ENCODE measurements around the gene TRPV2.

Gene TRPV2

DNA sequence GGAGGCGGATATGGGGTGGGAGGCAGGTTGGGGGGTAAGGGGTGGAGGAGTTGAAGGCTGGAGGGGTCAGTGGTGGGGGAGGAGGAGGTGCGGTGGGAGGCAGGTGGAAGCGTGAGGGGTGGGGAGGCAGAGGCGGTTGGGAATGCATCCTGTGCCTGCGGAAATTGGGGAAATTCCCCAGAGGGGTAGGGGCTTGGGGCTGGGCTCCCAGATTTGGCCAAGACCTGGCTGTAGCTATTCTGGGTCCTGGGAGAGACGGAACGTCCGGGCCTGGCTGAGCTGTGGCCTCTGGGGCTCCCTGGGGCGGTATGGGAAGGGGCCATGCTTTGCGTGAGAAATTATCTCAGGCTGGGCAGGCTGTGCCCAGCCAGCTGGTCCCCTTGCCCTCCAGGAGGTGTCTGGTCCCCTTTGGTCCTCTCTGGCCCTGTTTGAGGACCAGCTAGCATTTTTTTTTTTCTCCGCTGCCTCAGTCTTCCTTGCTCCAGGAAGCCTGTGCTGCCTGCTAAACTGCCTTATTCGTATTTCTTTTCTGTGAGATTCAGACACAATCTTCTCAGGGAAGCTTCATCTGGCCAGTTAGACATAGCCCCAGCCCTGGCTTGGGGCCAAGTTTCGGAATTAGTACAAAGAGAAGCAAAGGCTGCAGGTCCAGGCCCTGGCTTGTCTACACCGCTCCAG lies 7.3 kb upstream of the TRPV2 start:
- peak; percentile 87 for DNase-seq (ENCODE audit: low spot score)

DNA sequence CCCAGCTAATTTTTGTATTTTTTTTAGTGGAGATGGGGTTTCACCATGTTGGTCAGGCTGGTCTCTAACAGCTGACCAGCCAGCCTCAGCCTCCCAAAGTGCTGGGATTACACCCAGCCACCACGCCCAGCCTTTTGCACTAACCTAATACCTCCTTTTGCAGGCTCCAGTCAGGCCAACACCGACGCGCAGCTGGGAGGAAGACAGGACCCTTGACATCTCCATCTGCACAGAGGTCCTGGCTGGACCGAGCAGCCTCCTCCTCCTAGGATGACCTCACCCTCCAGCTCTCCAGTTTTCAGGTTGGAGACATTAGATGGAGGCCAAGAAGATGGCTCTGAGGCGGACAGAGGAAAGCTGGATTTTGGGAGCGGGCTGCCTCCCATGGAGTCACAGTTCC lies 2.0 kb downstream of the TRPV2 start:
- no peak for DNase-seq (ENCODE audit: low spot score)

DNA sequence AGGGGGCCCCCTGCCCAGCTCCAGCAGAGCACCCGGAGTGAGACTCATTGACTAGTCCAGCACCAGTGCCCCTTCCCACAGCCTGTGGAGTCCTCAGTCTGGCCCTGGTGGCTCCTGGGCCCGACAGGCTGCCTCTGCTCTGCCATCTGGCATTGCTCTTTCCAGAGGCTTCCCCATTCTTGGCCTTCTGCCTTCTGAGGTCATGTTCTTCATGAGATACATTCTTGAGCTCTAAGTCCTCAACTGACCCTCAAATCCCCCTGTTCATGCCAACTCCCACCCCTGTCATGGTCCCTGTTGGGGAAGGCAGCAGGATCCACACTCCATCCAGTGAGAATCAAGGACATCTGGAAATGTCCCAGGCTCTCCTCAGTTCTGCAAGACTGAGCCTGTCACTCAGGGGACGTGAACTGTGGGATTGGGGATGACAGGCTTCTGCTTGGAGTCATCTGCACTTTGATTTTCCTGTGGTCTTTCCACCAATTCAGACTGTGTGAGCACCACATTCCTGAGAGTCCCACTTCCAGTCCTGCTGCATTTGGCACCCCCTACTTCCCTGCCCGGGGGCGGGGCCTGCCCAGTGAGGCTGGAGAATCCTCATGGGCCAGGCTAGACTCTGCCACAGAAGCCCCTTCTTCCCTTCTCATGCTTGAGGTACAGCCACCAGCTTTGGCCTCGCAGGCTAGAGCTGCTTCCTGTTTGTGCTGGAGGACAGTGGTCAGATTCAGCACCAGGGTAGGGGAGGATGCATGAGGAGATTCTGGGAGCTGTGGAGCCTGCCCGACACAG lies 2.7 kb downstream of the TRPV2 start:
- no peak for DNase-seq (ENCODE audit: low spot score)

DNA sequence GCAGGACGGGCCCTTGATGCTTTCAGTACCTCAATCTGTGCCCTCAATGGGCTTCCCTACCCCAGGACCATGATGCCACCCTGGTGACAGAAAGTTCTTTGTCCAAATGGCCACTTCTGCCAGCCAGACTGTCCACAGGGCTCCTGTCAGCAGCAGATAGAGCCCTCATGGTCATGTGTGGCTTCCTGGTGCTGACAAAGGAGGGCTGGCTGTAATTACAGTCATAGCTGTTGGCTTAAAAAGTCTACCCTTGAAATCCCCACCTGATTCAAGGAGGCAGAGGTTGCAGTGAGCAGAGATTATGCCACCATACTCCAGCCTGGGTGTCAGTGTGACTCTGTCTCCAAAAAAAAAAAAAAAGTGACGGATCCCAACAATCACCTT lies 3.3 kb downstream of the TRPV2 start:
- no peak for DNase-seq (ENCODE audit: low spot score)

DNA sequence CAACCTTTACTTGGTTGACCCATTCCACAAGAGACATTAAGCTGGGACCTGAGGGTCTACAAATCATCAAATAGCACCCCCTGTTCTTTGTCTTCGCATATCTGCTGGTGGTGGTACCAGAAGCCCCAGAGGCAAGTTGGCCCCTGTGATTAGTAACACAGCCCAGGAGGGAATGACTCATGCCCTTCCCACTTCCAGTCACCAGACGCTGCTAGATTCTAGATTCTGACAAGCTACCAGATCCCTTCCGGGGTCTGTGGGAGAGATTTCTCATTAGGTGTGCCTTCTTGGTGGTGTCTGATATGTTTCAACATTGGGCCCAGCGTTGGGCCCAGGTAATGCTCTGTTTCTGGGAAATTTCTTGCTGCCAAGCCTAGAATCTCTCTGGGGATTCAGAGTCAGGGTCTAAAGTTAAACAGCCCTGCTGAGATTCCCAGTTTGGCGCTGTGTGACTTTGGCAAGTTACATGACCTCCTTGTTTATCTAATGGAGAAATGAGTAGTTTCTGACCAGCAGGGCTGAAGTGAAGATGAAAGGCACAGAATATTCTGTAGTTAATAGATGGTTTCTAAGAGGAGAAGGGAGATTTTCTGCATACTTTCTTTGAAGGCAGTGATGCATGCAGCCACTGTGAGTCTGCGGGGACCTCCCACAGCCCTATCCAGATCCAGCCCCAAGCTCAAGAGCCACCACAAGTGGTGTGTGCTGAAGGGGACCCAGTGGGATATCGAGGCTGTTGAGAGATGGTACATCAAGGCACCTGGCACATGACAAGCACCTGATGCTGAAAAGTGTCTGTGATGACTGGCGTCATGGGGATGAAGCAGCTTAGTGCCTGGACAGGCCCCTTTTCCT lies 3.9 kb downstream of the TRPV2 start:
- DNase-seq (ENCODE audit: low spot score), result no peak

DNA sequence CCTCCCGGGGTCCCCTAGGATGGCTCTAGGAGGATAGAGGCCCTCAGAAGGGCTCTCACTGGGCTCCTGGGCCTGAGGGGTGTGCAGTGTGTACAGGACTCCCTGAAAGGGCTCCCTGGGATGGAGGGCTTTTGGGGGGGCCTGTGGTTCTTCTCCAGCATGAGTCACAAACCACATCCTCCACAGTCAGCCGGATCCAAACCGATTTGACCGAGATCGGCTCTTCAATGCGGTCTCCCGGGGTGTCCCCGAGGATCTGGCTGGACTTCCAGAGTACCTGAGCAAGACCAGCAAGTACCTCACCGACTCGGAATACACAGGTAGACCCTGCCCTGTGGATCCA lies 4.5 kb downstream of the TRPV2 start:
- DNase-seq (ENCODE audit: low spot score), result no peak

DNA sequence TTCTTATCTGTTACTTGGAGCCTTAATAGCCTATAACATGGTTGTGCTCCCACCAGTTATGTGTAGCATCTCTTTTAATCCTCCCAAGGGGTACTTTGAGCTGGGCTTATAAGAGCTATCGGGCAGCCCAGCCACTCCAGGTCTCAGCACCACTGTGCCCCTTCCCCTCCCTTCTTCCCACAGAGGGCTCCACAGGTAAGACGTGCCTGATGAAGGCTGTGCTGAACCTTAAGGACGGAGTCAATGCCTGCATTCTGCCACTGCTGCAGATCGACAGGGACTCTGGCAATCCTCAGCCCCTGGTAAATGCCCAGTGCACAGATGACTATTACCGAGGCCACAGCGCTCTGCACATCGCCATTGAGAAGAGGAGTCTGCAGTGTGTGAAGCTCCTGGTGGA lies 7.0 kb downstream of the TRPV2 start:
- DNase-seq (ENCODE audit: low spot score), result no peak

DNA sequence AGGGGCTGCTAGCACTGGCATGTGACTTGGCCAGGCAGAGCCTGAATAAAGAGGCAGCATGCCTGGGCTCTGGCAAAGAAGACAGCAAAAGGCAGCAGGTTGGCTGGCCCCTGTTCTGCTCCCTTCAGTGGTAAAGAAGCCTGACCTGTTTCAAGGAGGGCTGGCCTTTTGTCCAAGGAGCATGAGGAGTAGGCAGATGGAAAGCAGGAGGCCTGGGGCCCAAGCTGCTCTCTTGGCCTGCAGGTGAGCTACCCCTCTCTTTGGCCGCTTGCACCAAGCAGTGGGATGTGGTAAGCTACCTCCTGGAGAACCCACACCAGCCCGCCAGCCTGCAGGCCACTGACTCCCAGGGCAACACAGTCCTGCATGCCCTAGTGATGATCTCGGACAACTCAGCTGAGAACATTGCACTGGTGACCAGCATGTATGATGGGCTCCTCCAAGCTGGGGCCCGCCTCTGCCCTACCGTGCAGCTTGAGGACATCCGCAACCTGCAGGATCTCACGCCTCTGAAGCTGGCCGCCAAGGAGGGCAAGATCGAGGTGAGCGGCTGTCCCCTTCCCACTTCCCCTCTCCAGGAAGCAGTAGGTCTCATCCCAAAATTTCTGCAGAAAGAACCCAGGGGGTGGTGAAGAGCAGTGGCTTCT lies 8.0 kb downstream of the TRPV2 start:
- DNase-seq (ENCODE audit: low spot score), result no peak

DNA sequence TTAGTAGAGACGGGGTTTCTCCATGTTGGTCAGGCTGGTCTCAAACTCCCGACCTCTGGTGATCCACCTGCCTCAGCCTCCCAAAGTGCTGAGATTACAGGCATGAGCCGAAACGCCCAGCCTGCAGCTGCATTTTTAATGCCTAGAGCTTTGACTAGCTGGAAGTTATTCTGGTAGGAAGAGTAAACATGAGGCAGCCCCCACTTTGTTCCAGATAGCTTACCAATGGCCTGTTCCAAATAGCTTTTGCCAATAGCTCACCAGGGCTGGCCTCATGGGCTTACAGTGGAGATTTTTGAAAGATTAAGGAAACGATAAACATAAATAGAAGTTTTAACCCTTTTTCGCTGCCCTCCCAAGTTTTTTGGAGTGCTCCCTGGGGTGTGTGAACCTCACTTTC lies 9.8 kb downstream of the TRPV2 start:
- DNase-seq (ENCODE audit: low spot score), result no peak

DNA sequence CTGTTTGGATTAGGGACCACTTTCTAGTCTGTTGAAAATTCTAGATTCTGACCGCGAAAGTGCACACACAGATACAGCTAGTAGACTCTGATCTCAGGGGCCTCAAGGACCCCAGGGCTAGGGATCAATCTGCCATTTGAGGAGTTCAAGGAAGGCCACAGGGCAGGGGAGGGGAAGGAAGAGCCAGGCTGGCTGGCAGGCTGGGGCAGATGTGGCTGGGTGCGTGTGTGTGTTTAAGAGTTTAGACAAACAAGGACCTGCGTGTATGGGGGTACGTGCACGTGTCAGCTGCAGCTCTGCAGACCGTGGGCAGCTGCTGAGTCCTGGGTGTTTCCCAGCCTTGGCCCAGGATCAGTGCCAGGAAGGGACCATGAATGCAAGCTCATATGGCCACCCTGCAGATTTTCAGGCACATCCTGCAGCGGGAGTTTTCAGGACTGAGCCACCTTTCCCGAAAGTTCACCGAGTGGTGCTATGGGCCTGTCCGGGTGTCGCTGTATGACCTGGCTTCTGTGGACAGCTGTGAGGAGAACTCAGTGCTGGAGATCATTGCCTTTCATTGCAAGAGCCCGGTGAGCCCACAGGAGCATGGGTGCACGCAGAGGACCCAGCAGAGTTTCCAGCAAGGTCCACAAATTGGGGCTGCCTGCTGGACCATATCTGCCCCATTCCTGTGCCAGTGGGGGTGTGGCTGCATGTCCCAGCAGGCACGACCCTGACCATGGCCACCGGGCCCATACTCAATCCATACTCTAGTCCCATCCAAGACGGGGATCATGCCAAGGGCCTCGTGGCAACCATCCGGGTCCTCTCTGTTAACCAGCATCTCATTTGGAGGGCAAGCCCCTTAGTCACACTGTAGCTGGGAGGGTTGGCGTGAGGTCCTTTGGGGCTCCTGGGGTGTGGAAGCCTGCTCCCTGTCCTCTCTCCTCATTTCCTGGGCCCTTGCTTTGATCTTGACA lies 10.6 kb downstream of the TRPV2 start:
- DNase-seq (ENCODE audit: low spot score), result no peak

DNA sequence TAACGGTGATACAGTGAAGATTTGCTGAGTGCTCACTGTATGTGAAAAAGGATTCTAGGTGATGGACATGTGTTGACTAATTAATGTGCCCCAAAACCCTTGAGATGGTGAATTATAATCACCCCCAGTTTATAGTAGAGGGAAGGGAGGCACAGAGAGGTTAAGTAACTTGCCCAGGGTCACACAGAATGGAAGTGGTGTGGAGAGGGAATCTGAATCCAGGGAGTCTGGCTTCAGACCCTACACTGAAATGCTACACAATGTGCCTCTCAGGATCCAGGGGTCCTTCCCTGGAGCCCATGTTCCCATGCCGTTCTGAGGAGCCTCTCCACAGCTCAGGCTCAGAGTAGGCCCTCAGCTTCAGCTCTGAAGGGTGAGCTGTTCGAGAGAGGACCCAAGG lies 11.6 kb downstream of the TRPV2 start:
- no peak for DNase-seq (ENCODE audit: low spot score)

DNA sequence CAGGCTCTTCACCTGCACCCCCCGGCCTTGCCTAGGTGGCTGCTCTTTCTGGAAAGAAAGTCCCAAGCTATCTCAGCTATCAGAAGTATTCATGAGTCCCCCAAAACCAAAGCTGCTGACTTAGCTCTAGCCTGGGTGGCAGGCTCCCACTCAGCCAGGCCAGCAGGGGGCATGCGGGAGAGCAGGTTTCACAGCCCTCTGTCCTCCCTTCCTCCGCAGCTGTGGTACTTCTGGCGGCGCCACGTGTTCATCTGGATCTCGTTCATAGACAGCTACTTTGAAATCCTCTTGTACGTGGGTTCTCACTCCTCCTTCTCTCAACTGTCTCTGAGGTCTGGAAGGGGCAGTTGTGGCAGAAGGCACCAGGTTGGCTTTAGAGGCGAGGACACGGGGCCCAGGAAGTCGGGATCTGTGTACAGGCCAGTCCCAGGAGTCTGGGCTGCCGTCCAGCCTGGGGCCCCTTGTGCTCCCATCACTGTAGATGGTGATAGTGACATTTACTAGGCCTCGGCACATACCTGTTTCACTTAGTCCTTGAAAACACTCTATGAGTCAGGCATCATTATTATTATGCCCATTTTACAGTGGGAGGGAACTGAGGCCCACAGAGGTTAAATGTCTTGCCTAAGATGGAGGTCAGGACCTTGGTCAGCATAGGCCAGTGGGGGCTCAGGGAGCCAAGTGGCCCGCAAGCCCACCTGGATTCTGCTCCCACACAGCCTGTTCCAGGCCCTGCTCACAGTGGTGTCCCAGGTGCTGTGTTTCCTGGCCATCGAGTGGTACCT lies 12.9 kb downstream of the TRPV2 start:
- peak; percentile 78 for DNase-seq (ENCODE audit: low spot score)

DNA sequence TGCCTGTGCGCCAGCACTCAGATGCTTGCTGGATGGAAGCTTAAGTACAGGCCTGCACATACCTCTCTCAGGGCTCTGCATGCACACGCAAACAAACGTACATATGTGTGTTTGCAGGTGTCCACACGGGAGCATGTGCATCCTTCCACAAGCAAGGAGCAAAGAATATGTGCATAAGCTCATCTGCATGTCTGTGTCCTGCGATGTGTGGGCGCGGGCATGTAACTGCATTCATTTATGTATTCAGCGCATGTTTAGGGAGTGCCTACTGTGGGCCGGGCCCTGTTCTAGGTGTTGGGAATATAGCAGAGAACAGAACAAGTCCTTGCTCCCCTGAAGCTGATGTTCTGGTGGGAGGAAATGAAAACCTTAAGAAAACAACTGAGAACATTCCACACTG lies 13.7 kb downstream of the TRPV2 start:
- no peak for DNase-seq (ENCODE audit: low spot score)

DNA sequence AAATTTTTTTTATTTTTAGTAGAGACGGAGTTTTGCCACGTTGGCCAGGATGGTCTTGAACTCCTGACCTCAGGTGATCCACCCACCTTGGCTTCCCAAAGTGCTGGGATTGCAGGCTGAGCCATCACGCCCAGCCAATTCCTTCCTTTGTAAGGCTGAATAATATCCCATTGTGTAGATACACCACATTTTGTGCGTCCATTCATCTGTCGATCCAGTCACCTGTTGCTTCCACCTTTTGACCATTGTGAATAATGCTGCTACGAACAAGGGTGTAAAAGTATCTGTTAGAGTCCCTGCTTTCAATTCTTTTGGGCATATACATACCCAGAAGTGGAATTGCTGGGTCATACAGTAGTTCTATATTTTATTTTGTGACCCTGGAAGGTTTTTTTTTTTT lies 15.3 kb downstream of the TRPV2 start:
- DNase-seq (ENCODE audit: low spot score), result no peak

DNA sequence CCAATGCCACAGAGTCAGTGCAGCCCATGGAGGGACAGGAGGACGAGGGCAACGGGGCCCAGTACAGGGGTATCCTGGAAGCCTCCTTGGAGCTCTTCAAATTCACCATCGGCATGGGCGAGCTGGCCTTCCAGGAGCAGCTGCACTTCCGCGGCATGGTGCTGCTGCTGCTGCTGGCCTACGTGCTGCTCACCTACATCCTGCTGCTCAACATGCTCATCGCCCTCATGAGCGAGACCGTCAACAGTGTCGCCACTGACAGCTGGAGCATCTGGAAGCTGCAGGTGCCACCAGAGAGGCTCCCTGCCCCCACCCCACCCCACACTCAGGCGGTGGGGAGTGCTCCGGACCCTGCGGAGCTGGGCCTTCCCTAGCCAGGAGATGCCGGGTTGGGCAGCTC lies 16.6 kb downstream of the TRPV2 start:
- DNase-seq (ENCODE audit: low spot score), result no peak

DNA sequence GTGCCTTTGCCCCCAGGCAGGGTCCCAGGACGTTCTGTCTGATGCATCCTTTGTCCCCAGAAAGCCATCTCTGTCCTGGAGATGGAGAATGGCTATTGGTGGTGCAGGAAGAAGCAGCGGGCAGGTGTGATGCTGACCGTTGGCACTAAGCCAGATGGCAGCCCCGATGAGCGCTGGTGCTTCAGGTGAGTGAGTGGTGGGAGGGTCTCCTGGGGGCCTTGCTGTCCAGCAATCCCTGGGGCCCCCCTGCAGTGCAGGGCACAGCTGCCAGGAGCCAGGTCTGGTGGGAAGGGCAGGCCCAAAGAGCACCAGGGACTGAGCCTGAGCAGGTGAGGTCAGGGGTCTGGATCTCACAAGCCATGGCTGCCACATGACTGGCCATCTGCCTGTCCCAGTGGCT lies 18.1 kb downstream of the TRPV2 start:
- DNase-seq (ENCODE audit: low spot score), result no peak

DNA sequence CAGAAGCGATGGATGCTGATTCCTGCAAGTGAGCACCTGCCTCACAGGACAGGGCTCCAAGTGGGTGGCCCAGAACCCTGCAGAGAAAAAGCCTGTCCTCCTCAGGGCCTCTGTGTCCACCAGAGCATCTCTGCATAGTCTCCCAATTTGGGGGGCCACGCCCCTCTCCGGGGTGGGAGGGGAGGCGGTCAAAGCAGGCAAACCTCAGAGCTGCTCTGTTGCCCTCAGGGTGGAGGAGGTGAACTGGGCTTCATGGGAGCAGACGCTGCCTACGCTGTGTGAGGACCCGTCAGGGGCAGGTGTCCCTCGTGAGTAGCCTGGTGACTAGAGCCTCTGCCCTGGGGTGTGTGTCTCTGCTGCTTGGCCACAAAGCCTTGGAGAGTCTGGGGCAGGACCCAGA lies 19.3 kb downstream of the TRPV2 start:
- DNase-seq (ENCODE audit: low spot score), result no peak

DNA sequence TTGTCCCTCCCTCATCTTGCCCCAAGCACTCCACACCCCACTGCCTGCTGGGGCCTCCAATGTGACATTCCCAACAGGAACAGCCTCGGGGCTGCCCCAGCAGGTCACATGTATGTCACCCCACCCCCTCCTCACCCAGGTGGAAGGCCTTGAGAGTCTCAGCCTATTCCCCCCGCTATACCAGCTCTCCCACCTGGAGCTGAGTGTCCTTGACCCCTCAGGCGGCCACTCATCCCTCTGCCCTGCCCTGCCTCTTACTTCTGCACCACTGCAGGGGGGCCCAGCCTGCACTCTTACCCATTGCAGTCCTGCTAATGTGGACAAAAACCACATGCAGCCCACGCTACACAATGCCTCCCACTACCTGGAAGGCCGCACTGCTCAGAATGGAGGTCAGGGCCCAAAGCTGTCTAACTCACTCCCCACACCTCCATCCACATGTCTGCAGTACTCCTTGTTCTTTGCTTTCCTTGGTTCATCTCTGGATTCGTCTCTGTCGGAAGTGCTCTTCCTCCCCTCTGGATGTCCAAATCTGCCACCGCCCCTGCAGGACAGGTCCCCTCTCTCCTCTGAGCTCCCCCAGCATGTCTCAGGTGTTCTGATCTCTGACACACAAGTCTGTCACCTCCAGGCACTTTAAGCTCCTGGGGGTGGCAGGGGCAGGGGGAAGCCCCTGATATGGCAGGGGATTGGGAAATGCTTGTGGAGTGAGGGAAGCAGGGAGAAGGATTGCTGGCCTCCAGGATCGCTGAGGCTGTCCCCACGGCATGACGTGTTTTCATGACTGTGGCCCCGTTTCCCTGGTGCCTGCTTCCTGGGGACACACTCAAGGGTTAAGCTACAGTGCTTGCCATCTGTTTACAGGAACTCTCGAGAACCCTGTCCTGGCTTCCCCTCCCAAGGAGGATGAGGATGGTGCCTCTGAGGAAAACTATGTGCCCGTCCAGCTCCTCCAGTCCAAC lies 20.8 kb downstream of the TRPV2 start:
- no peak for DNase-seq (ENCODE audit: low spot score)

DNA sequence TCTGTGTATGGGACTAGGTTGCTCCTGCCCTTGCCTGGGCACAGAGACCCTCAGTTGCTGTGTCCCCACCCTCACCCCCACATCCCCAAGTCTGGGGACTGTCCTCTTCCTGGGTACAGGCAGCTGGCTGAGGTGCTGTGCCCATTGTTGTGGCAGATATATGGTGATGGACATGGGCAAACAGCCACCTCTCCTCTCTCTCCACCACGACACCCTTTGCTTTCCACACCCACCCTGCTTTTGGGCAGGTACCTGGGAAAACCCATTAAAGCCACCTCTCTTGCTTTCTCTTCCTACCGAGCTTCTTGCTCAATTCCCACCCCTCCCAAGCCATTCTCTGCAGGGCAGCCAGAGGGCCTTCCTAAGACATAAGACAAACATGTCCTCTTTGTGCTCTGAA lies 21.7 kb downstream of the TRPV2 start:
- DNase-seq (ENCODE audit: low spot score), result no peak

Data from NAMALWA (cell line).